ENCODE results near the gene SEMG1. TPM values are rescaled to one million over a fixed set of nuclear protein-coding genes. Genes with fewer than 3 reads are reported as not detected.

SEMG1 gene
- total RNA-seq, 1 donor, result not detected

DNA sequence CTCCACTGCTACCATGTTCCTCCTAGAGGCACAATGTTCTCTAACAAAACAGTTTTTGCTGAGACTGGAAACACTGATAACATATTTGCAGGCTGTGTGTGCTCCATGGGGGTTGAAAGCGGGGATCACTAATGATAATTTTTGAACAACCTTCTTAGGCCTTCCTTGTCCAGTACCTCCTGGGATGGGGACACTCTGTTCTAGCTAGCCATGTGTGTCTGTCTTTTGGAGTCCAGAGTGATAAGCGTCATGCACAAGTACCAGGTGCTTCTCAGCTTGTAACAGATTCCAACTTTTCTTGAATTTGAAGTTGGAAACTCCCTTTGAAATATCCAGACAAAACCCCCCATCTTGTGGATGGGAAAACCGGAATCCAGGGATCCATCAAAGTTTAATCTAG is 17.0 kb upstream of the SEMG1 start:
- TF ChIP-seq, protein P1, sequence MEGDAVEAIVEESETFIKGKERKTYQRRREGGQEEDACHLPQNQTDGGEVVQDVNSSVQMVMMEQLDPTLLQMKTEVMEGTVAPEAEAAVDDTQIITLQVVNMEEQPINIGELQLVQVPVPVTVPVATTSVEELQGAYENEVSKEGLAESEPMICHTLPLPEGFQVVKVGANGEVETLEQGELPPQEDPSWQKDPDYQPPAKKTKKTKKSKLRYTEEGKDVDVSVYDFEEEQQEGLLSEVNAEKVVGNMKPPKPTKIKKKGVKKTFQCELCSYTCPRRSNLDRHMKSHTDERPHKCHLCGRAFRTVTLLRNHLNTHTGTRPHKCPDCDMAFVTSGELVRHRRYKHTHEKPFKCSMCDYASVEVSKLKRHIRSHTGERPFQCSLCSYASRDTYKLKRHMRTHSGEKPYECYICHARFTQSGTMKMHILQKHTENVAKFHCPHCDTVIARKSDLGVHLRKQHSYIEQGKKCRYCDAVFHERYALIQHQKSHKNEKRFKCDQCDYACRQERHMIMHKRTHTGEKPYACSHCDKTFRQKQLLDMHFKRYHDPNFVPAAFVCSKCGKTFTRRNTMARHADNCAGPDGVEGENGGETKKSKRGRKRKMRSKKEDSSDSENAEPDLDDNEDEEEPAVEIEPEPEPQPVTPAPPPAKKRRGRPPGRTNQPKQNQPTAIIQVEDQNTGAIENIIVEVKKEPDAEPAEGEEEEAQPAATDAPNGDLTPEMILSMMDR (IDR thresholded peaks at IDR 0.05; ENCODE audit: insufficient read depth, low read depth, low read length), result no peak
- no peak for DNase-seq (ENCODE audit: low read depth)
- no peak overlapping the region for H3K4me3 ChIP-seq (ENCODE audit: low read depth, low read length)

DNA sequence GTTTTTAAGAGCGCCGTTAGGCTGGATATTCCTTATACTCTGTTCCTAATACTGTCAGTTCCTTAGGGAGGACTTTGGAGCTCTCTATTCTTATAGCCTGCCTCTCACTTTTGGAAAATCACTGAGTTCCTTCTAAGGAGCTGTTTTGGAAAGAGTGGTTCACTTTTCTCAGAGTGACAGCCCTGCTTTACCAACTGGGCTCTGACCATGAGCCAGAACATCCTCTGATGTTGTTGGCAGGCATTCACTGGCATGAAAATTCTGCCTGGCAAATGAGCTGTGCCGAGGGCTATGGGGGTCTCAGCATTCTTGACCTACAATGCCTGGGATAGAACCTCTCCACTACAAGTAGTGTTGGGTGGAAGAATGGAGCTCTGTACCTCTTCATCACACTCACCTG is 14.9 kb upstream of the SEMG1 start:
- TF ChIP-seq, protein P1 (IDR thresholded peaks at IDR 0.05; ENCODE audit: insufficient read depth, low read depth, low read length), result no peak
- DNase-seq (ENCODE audit: low read depth), result no peak
- no peak overlapping the region for H3K4me3 ChIP-seq (ENCODE audit: low read depth, low read length)

DNA sequence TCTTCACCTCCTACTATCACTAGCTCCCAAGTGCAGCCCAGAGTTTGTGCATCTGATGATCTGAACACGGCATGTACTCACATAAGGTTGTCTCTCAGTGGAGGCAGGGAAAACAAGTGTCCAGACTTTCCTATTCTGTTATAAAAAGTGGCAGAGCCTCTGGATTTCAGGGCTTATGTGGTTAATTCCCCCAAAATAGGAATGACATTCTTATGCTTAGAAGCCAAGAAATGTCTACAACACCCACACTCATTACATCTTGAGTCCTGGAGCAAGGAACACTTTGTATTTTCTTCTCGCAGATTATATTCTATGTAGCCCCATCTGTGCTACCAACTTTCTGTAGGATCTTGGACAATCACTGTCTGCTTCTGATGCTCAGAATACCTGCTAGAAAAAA is 13.5 kb upstream of the SEMG1 start:
- no peak for DNase-seq (ENCODE audit: low read depth)
- no peak overlapping the region for H3K4me3 ChIP-seq (ENCODE audit: low read depth, low read length)
- TF ChIP-seq, protein P1 (IDR thresholded peaks at IDR 0.05; ENCODE audit: insufficient read depth, low read depth, low read length), result no peak

DNA sequence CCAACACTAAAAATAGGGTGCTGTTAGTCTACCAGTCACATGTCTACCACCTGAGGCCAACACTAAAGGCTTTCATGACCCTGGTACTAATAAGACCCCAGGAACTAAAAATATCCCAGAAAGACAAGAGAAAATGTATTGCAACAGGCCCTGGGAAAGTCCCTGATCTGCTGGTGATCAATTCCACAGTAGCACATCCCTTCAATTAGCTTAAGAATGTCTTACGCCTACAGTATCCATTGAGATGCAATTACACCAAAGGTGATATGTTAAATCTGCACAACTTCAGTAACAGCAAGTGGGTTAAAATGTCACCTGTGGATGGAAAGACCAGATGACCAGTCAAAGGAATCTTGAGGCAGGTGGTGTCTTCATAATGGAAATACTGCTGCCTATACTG is 3.1 kb downstream of the SEMG1 start:
- TF ChIP-seq, protein P1 (IDR thresholded peaks at IDR 0.05; ENCODE audit: insufficient read depth, low read depth, low read length), result no peak
- DNase-seq (ENCODE audit: low read depth), result no peak
- no peak overlapping the region for H3K4me3 ChIP-seq (ENCODE audit: low read depth, low read length)

DNA sequence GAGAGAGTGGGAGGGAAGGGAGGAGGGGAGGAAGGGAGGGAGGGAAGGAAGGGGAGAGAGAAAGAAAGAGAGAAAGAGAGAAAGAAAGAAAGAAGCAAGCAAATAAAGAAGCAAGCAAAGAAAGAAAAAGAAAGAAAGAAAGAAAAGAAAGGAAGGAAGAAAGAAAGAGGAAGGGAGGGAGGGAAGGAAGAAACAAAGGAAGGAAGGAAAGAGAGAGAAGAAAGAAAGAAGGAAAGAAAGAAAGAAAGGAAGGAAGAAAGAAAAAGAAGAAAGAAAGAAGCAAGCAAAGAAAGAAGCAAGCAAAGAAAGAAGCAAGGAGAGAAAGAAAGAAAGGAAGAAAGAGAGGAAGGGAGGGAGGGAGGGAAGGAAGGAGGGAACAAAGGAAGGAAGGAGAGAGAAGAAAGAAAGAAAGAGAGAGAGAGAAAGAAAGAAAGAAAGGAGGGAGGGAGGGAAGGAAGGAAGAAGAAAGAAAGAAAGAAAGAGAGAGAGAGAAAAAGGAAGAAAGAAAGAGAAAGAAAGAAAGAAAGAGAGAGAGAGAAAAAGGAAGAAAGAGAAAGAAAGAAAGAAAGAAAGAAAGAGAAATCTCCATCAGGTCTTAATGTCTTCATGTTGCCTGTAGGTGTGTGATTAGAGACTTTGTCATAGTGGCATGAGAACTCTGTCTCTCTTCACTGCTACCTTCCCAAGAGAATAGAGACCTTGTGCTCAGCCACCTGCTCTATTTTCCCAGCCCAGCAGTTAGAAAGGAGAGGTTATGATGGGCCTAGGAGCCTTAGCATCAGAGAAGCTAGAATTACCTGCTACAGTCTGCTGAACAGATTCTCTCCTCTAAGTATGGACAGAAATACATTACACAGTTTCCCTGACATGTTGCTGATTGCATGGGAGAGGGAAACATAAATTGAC is 5.0 kb downstream of the SEMG1 start:
- TF ChIP-seq, protein P1 (IDR thresholded peaks at IDR 0.05; ENCODE audit: insufficient read depth, low read depth, low read length), result no peak
- no peak for DNase-seq (ENCODE audit: low read depth)
- H3K4me3 ChIP-seq (ENCODE audit: low read depth, low read length), result no peak overlapping the region

DNA sequence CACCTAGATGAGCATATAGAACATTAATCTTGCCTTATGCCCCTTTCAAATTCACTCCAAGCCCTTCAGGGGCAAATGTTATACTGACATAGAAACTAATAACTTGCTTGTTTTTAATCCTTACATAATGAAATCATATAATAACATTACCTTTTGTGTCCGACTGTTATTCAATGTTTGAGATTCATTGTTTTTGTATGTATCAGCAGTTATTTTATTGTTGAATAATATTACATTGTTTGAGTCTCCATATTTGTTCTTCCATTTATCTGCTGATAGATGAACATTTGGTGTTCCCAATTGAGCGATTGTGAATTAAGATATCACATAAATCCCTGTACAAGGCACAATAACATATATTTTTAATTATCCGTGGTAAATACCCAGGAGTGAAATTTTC is 6.0 kb downstream of the SEMG1 start:
- no peak overlapping the region for H3K4me3 ChIP-seq (ENCODE audit: low read depth, low read length)
- TF ChIP-seq, protein P1 (IDR thresholded peaks at IDR 0.05; ENCODE audit: insufficient read depth, low read depth, low read length), result no peak
- no peak for DNase-seq (ENCODE audit: low read depth)
